ENCODE data around the gene SH3PXD2A. TPM values are rescaled to one million over a fixed set of nuclear protein-coding genes. Genes with fewer than 3 reads are reported as not detected.

Gene SH3PXD2A
- total RNA-seq, 1 experiment from 2014 or later, result 13.2 TPM

DNA sequence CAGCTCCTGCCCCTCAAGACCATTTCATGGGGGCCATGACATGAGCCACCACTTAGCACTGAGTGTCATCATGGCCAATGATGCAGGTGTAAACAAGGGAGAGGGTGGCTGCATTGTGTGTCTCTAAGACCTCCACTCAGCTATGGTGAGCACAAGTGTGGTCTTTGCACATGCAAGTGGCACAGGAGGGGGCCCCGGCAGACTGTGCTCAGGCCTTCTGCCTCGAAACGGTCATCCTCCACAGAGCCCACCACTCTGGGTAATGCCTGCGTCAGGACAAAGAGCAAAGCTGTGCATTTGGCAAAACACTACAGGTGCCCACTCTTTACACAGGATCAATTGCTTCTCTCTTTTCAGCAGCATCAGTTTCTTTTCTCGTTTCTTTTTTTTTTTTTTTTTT is 125.5 kb downstream of the SH3PXD2A start:
- H3K9me3 Mint-ChIP-seq (ENCODE audit: unreplicated experiment), result no peaks in the 10 kb centered on the region
- H3K27me3 Mint-ChIP-seq (ENCODE audit: insufficient read depth, unreplicated experiment), result no peaks in the 10 kb centered on the region
- POLR2A ChIA-PET, result interaction anchor here (1.0 kb wide), 1 partner anchor 127 kb away, joined by 3 read pairs; no protein-coding TSS in a partner anchor
- no peak overlapping the region for H3K27ac Mint-ChIP-seq (ENCODE audit: low read depth, unreplicated experiment)
- no peak overlapping the region for H3K4me3 Mint-ChIP-seq (ENCODE audit: unreplicated experiment)
- no peaks in the 10 kb centered on the region for H3K36me3 Mint-ChIP-seq (ENCODE audit: insufficient read depth, unreplicated experiment)
- no peaks in the 10 kb centered on the region for H3K4me1 Mint-ChIP-seq (ENCODE audit: insufficient read depth, unreplicated experiment)
- intact Hi-C loops (cut with micrococcal nuclease), result no loop called here
- no TSS peak for BruUV-seq (replicated peaks)
- TF ChIP-seq, protein P1, sequence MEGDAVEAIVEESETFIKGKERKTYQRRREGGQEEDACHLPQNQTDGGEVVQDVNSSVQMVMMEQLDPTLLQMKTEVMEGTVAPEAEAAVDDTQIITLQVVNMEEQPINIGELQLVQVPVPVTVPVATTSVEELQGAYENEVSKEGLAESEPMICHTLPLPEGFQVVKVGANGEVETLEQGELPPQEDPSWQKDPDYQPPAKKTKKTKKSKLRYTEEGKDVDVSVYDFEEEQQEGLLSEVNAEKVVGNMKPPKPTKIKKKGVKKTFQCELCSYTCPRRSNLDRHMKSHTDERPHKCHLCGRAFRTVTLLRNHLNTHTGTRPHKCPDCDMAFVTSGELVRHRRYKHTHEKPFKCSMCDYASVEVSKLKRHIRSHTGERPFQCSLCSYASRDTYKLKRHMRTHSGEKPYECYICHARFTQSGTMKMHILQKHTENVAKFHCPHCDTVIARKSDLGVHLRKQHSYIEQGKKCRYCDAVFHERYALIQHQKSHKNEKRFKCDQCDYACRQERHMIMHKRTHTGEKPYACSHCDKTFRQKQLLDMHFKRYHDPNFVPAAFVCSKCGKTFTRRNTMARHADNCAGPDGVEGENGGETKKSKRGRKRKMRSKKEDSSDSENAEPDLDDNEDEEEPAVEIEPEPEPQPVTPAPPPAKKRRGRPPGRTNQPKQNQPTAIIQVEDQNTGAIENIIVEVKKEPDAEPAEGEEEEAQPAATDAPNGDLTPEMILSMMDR (IDR thresholded peaks at IDR 0.05; ENCODE audit: unreplicated experiment), result no peak
- no peak for DNase-seq (ENCODE audit: unreplicated experiment)
- CTCF ChIA-PET, result interaction anchor here (1.3 kb wide), 1 partner anchor 23 kb away, joined by 5 read pairs; no protein-coding TSS in a partner anchor

DNA sequence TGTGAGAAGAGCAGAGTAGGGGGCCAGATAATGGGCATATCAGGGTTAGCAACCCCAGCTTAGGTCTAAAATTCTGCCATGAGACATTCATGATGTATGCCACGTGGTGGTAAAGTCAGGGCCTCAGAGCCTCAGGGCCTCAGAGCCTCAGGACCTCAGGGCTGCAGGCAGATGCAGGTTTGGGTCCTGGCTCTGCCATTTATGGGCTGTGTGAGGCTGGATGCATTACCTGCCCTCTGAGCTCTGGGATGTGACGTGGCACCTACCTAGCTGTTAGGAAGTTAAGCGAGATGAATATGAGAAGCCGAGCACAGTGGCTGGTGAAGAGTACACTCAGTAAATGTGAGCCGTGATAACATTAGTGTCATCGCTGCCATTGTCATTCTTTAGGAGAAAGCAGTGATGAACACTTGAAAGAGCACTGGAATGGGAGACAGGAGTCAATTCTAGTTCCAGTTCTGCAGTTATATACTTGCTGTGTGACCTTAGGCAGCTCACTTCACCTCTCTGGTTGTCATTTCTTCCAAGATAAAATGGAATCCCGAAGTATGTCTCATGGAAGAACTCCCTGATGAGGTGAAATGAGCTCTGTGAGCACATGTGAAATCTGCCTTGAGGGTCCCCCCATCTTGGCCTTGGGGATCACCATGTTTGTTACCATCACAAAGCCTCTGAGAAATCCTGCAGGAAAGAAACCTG is 127.2 kb downstream of the SH3PXD2A start:
- ChIA-PET CTCF (interaction anchor here (0.6 to 1.6 kb wide), 7 partner anchors 14 to 129 kb away, joined by 3 to 5 read pairs (median 3); no protein-coding TSS in a partner anchor), POLR2A (interaction anchor here (0.6 kb wide), 1 partner anchor 156 kb away, joined by 3 read pairs; no protein-coding TSS in a partner anchor)
- no TSS peak for BruUV-seq (replicated peaks)
- H3K27ac Mint-ChIP-seq (ENCODE audit: low read depth, unreplicated experiment), result no peak overlapping the region
- no peak overlapping the region for H3K4me3 Mint-ChIP-seq (ENCODE audit: unreplicated experiment)
- TF ChIP-seq, protein P1 (IDR thresholded peaks at IDR 0.05; ENCODE audit: unreplicated experiment), result no peak
- no peak for DNase-seq (ENCODE audit: unreplicated experiment)
- peaks cover 6% of the 10 kb centered on the region for H3K36me3 Mint-ChIP-seq (ENCODE audit: insufficient read depth, unreplicated experiment)
- H3K9me3 Mint-ChIP-seq (ENCODE audit: unreplicated experiment), result no peaks in the 10 kb centered on the region
- no peaks in the 10 kb centered on the region for H3K27me3 Mint-ChIP-seq (ENCODE audit: insufficient read depth, unreplicated experiment)
- intact Hi-C loops (cut with micrococcal nuclease), result no loop called here
- H3K4me1 Mint-ChIP-seq (ENCODE audit: insufficient read depth, unreplicated experiment), result no peaks in the 10 kb centered on the region

DNA sequence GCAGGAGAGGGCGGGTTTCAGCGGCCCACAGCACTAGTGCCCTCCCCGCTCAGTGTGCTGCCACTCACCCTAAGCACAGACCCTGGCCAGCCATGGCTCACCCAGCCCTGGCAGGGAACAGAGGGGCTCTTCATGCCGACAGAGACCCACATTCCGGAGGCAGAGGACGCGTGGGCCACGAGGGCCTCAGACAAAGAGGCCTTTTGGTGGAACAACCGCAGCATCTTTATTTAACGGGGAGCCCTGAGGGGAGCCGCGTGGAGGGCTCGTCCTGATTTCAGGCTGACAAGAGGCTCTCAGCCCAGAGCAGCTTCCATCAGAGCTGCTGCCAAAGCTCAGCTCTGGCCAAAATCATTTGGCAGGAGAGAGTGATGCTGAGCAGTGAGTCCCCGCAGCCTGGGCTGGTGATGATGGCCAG is 127.8 kb downstream of the SH3PXD2A start:
- TF ChIP-seq, protein P1 (IDR thresholded peaks at IDR 0.05; ENCODE audit: unreplicated experiment), result no peak
- Mint-ChIP-seq H3K27me3 (ENCODE audit: insufficient read depth, unreplicated experiment) (no peaks in the 10 kb centered on the region), H3K36me3 (ENCODE audit: insufficient read depth, unreplicated experiment) (peaks cover 6% of the 10 kb centered on the region), H3K9me3 (ENCODE audit: unreplicated experiment) (no peaks in the 10 kb centered on the region), H3K4me3 (ENCODE audit: unreplicated experiment) (no peak overlapping the region), H3K4me1 (ENCODE audit: insufficient read depth, unreplicated experiment) (no peaks in the 10 kb centered on the region), H3K27ac (ENCODE audit: low read depth, unreplicated experiment) (no peak overlapping the region)
- no peak for DNase-seq (ENCODE audit: unreplicated experiment)
- intact Hi-C loops (cut with micrococcal nuclease), result no loop called here
- CTCF ChIA-PET, result no interaction called here
- BruUV-seq (replicated peaks), result no TSS peak
- POLR2A ChIA-PET, result interaction anchor here (0.6 kb wide), 1 partner anchor 156 kb away, joined by 3 read pairs; no protein-coding TSS in a partner anchor

DNA sequence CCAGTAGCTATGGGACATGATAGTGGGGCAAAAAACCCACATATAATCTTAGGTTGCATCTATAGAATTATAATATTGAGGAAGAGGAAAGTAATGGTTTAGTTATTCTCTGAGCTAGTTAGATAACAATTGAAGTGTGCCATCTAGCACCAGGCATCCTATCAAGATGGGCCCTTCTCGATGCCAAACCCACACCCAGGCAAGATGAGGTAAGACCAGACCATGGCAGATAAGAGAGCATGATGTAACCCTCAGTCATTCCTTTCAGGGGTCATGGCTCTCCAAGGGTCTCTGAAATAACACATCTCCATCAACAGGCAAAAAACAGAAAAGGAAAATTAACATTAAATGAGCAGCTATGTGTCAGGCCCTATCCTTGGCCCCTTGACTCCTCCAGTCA is 128.7 kb downstream of the SH3PXD2A start:
- H3K27ac Mint-ChIP-seq (ENCODE audit: low read depth, unreplicated experiment), result no peak overlapping the region
- no peak overlapping the region for H3K4me3 Mint-ChIP-seq (ENCODE audit: unreplicated experiment)
- POLR2A ChIA-PET, result interaction anchor here (0.7 kb wide), 1 partner anchor 141 kb away, joined by 3 read pairs; no protein-coding TSS in a partner anchor
- intact Hi-C loops (cut with micrococcal nuclease), result no loop called here
- TF ChIP-seq, protein P1 (IDR thresholded peaks at IDR 0.05; ENCODE audit: unreplicated experiment), result no peak
- H3K4me1 Mint-ChIP-seq (ENCODE audit: insufficient read depth, unreplicated experiment), result no peaks in the 10 kb centered on the region
- no TSS peak for BruUV-seq (replicated peaks)
- no peak for DNase-seq (ENCODE audit: unreplicated experiment)
- H3K9me3 Mint-ChIP-seq (ENCODE audit: unreplicated experiment), result no peaks in the 10 kb centered on the region
- H3K27me3 Mint-ChIP-seq (ENCODE audit: insufficient read depth, unreplicated experiment), result no peaks in the 10 kb centered on the region
- CTCF ChIA-PET, result interaction anchor here (0.6 to 0.9 kb wide), 3 partner anchors 14 to 415 kb away, joined by 3 read pairs; no protein-coding TSS in a partner anchor
- H3K36me3 Mint-ChIP-seq (ENCODE audit: insufficient read depth, unreplicated experiment), result peaks cover 6% of the 10 kb centered on the region

Data from MCF 10A (cell line).